Endodermal cell (in vitro differentiated cells): Measurements from ENCODE around the gene KCNB1. TPM values are rescaled to one million over a fixed set of nuclear protein-coding genes. Genes with fewer than 3 reads are reported as not detected.

Source experiments
- DNase-seq: peaks from one replicate; pipeline ENCODE4 v3.0.0-alpha.2; 2017
- H3K27ac ChIP-seq: 2 replicates; pipeline ENCODE4 v1.5.1; 2013; ENCODE audit warnings: mild to moderate bottlenecking, low read depth, low read length, moderate library complexity
- H3K27me3 ChIP-seq: 2 replicates; pipeline ENCODE4 v1.6.1; 2013; ENCODE audit warnings: mild to moderate bottlenecking, low read length, moderate library complexity; ENCODE audit not compliant: insufficient read depth, control insufficient read depth, poor library complexity, severe bottlenecking
- H3K36me3 ChIP-seq: 2 replicates; pipeline ENCODE4 v1.7.0; 2013; ENCODE audit warnings: mild to moderate bottlenecking, low read length, moderate library complexity; ENCODE audit not compliant: control insufficient read depth, insufficient read depth
- H3K4me1 ChIP-seq: one replicate; pipeline ENCODE4 v1.7.0; 2013; ENCODE audit warnings: low read length; ENCODE audit not compliant: control insufficient read depth, insufficient read depth
- H3K4me3 ChIP-seq: 2 replicates; pipeline ENCODE4 v1.5.1; 2013; ENCODE audit warnings: mild to moderate bottlenecking, low read length, moderate library complexity
- H3K9ac ChIP-seq: 2 replicates; pipeline ENCODE4 v1.6.1; 2013; ENCODE audit warnings: mild to moderate bottlenecking, low read length, moderate library complexity; ENCODE audit not compliant: poor library complexity, severe bottlenecking; ENCODE audit errors: extremely low read depth
- H3K9me3 ChIP-seq: 2 replicates; pipeline ENCODE4 v1.6.1; 2013; ENCODE audit warnings: mild to moderate bottlenecking, low read length, moderate library complexity; ENCODE audit not compliant: control insufficient read depth
- H3K27ac Mint-ChIP-seq: 2 replicates; pipeline ENCODE4 v1.8.0; 2020; ENCODE audit warnings: mixed read lengths
- H3K27me3 Mint-ChIP-seq: 2 replicates; pipeline ENCODE4 v1.8.0; 2021; ENCODE audit warnings: mild to moderate bottlenecking, mixed read lengths; ENCODE audit not compliant: insufficient read depth
- H3K36me3 Mint-ChIP-seq: 2 replicates; pipeline ENCODE4 v1.8.0; 2020; ENCODE audit warnings: low read depth, mixed read lengths
- H3K4me1 Mint-ChIP-seq: 2 replicates; pipeline ENCODE4 v1.8.0; 2020; ENCODE audit warnings: mixed read lengths
- H3K4me3 Mint-ChIP-seq: 2 replicates; pipeline ENCODE4 v1.8.0; 2020; ENCODE audit warnings: mild to moderate bottlenecking, moderate library complexity, mixed read lengths
- H3K9me3 Mint-ChIP-seq: 2 replicates; pipeline ENCODE4 v1.8.0; 2020; ENCODE audit warnings: mild to moderate bottlenecking, mixed read lengths
- CTCF ChIP-seq: fragments of 200-600 bp; sonication (generic); conservative IDR thresholded peaks from 2 replicates; pipeline ENCODE4 v1.5.0; 2021; ENCODE audit warnings: antibody characterized with exemption, mild to moderate bottlenecking
- WGBS, 2 experiments: methylation state at CpG; one replicate each; pipeline versions ENCODE4 v1.1.5 to v1.1.7; 2013; ENCODE audit warnings: missing lambda C conversion rate in 2 of 2, mixed read lengths in 1 of 2; ENCODE audit not compliant: insufficient coverage in 1 of 2, insufficient read length in 1 of 2; 5-methylcytosine and 5-hydroxymethylcytosine counted together
- total RNA-seq, 2 donors: library from RNA; stranded (reverse); fragmentation: NEBNext Ultra II Directional in 1 of 2; extraction: Animal tissue kit (Norgen Biotek cat#: 25700) in 1 of 2; gene quantifications; 2 replicates in 1 of 2; 3 replicates in 1 of 2; pipeline ENCODE4 v1.2.1, GENCODE V29; 2021

KCNB1 gene
- total RNA-seq, 2 donors from 2014 or later: 0.46 to 0.84 TPM

DNA sequence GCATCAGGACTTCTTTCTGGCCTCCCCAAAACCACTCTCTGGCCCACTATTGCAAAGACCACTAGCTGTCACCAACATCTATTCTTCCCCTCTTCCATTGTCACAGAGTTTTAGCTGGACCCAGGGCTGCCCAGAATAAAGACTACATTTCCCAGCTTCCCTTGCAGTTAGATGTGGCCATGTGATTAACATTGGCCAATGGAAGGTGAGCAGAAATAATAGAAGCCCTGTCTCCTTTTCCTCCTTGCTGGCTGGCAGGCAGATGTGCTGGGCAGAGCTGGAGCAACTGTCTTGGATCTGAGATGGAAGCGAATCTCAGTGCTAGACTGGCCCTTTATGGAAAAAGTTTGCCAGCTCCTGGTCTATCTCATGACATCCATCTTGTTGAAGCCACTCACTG is 97.0 kb downstream of the KCNB1 start:
- H3K9me3 Mint-ChIP-seq: no peaks in the 10 kb centered on the region
- H3K4me3 Mint-ChIP-seq: no peak overlapping the region
- H3K4me3 ChIP-seq: no peak overlapping the region
- H3K4me1 Mint-ChIP-seq: no peaks in the 10 kb centered on the region
- H3K27ac ChIP-seq: no peak overlapping the region
- no peak overlapping the region for H3K9ac ChIP-seq
- no peaks in the 10 kb centered on the region for H3K27me3 ChIP-seq
- TF ChIP-seq CTCF: no peak
- DNase-seq: peak; percentile 71
- H3K4me1 ChIP-seq: no peaks in the 10 kb centered on the region
- H3K36me3 ChIP-seq: no peaks in the 10 kb centered on the region
- no peaks in the 10 kb centered on the region for H3K36me3 Mint-ChIP-seq
- WGBS, 2 experiments: 69 to 75% methylated on average over 1 of the region's 1 CpG
- H3K27me3 Mint-ChIP-seq: no peaks in the 10 kb centered on the region
- no peaks in the 10 kb centered on the region for H3K9me3 ChIP-seq
- H3K27ac Mint-ChIP-seq: no peak overlapping the region

DNA sequence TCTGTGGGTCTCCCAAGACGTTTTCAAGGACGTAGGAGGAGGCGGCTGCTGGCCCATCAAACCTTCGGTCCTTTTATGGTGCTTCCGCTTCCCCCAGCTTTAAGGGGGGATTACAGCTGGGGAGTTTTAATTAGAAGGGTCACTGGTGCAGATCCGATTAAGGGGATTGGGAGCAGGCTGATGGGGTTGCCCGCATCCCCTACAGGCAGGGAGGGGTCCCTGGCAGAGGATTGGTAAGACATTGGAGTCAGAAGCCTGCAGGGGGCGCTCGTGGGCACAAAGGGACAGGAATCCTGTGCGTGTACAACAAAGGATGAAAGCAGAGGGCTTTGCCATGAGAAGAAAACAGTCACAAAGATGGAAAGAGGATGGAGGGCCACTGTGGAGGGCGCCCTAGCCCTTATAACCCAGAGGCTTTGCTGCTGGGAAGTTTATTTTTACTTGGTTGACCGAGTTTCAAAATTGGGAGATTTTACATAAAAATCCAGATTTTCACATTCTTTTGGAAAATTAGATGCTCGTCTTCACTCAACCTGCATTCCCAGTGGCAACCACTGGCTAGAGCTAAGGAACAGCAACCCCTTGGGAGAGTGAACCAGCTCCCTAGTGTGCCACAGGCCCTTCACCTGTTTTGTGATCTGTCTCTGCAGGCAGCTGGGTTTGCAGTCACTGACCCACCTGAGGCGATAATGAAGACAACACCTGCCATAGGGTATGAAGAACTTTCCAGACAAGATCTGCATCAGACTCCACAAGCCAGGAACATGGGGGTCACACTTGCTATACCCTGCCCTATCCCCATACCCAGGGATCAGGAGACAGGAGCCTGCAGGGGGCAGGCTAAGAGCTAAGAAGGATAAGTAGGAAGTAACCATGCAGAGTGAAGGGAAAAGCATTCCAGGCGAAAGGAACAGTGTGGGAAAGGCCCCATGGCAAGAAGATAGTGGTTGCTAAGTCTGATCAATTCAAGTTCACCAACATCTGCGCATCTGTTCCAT is 97.7 kb downstream of the KCNB1 start:
- H3K4me1 Mint-ChIP-seq: peaks cover 2% of the 10 kb centered on the region
- WGBS, 2 experiments: 54 to 62% methylated on average over 9 to 16 of the region's 16 CpGs
- peak; percentile 93 for TF ChIP-seq CTCF
- H3K36me3 Mint-ChIP-seq: no peaks in the 10 kb centered on the region
- H3K9me3 Mint-ChIP-seq: no peaks in the 10 kb centered on the region
- Histone ChIP-seq H3K4me1 (no peaks in the 10 kb centered on the region), H3K36me3 (no peaks in the 10 kb centered on the region), H3K27ac (no peak overlapping the region), H3K4me3 (no peak overlapping the region), H3K27me3 (no peaks in the 10 kb centered on the region), H3K9ac (no peak overlapping the region), H3K9me3 (no peaks in the 10 kb centered on the region)
- H3K27me3 Mint-ChIP-seq: no peaks in the 10 kb centered on the region
- no peak overlapping the region for H3K4me3 Mint-ChIP-seq
- DNase-seq: peak; percentile 98
- H3K27ac Mint-ChIP-seq: no peak overlapping the region

DNA sequence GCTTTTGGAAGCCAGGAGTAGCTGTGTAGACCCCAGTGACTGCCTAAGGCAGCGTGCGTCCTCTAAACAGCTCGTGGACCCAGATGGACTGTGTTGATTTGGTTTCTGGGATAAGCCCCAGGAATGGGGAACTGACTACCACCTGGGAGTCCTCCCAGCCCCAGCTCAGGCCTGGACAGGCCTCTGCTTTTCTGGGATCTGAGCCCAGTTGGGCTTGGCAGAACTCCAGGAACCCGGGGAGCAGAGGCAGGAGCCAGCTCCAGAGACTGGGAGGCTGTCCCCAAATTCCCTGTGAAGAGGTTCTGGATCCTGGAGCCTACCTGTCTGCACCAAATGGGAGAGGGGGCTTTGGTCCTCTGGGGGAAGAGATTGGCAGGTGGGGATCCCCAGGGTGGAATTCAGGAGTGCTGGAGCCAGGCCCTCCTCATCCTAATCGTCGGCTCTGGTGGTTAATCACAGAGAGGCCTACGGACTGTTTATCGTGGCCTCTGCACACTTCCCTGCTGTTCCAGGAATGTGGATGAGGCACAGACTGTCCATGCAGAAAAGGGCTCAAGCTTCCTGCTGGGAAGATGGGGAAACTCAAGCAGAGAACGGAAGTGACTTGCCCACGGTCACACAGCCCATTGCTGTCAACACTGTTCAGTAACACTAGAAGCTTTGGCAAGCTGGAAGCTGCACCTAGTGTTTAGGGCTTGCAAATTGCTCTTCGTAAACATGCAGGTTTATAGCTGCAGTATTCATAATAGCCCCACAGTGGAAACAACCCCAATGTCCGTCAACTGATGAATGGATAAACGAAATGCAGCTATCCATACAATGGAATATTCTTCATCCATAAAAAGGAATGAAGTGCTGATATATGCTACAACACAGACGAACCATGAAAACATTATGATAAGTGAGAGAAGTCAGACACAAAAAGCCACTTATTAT is 100.6 kb downstream of the KCNB1 start:
- H3K4me3 ChIP-seq: no peak overlapping the region
- H3K36me3 ChIP-seq: no peaks in the 10 kb centered on the region
- no peaks in the 10 kb centered on the region for H3K27me3 ChIP-seq
- Mint-ChIP-seq H3K36me3 (no peaks in the 10 kb centered on the region), H3K27ac (no peak overlapping the region), H3K9me3 (no peaks in the 10 kb centered on the region), H3K4me1 (peaks cover 2% of the 10 kb centered on the region), H3K27me3 (no peaks in the 10 kb centered on the region), H3K4me3 (no peak overlapping the region)
- H3K4me1 ChIP-seq: no peaks in the 10 kb centered on the region
- H3K9me3 ChIP-seq: no peaks in the 10 kb centered on the region
- DNase-seq: no peak
- no peak overlapping the region for H3K27ac ChIP-seq
- 83 to 89% methylated on average over 11 to 14 of the region's 14 CpGs for WGBS, 2 experiments
- no peak for TF ChIP-seq CTCF
- no peak overlapping the region for H3K9ac ChIP-seq
